T-cell (primary cell): Measurements from ENCODE around the gene PLBD2. TPM values are rescaled to one million over a fixed set of nuclear protein-coding genes. Genes with fewer than 3 reads are reported as not detected.

Experiments
- ATAC-seq, 4 experiments: fragments of 200-7000 bp in 3 of 4; fragments of 150-1000 bp in 1 of 4; cut with Tn5 transposase; replicated peaks in 1 of 4; 1 replicate in 3 of 4; 2 replicates in 1 of 4; pipeline ENCODE4 v1.10.0; 2021; ENCODE audit warnings: moderate library complexity in 3 of 4, mild to moderate bottlenecking in 2 of 4, moderate number of reproducible peaks in 1 of 4
- CTCF ChIA-PET, 2 donors: fragments of 300-600 bp; sonication (Branson Sonifier 250); formaldehyde crosslinking; loops; one replicate each; lab custom pipeline; 2022; ENCODE audit warnings: antibody characterized with exemption in 2 of 2; lab: Charles Lee
- POLR2A ChIA-PET, 2 donors: fragments of 300-600 bp; sonication (Branson Sonifier 250); formaldehyde crosslinking; loops; one replicate each; lab custom pipeline; 2022; ENCODE audit warnings: antibody characterized with exemption in 2 of 2; lab: Charles Lee
- DNase-seq, 35 experiments: peaks; one replicate each; pipeline versions ENCODE4 v3.0.0 to v3.0.0-alpha.2; 2013 to 2023
- H3K27ac ChIP-seq: one replicate; pipeline ENCODE4 v1.5.1; 2013; ENCODE audit warnings: low read length
- H3K27me3 ChIP-seq, 2 experiments: replicated peaks in 1 of 2; 1 replicate in 1 of 2; 2 replicates in 1 of 2; pipeline versions ENCODE4 v1.6.1 to v1.7.0; 2013; ENCODE audit warnings: low read length in 1 of 2, mixed read lengths in 1 of 2; ENCODE audit not compliant: control insufficient read depth in 2 of 2, insufficient read depth in 2 of 2; ENCODE audit errors: extremely low read depth in 1 of 2
- H3K36me3 ChIP-seq, 2 donors: 1 replicate in 1 of 2; 2 replicates in 1 of 2; pipeline versions ENCODE4 v1.6.1 to v1.7.0; 2013; ENCODE audit warnings: low read length in 1 of 2; ENCODE audit not compliant: control insufficient read depth in 2 of 2, insufficient read depth in 1 of 2; ENCODE audit errors: extremely low read depth in 1 of 2
- H3K4me1 ChIP-seq, 2 experiments: 1 replicate in 1 of 2; 2 replicates in 1 of 2; pipeline versions ENCODE4 v1.6.1 to v1.7.0; 2013; ENCODE audit warnings: low read length in 2 of 2, mixed read lengths in 1 of 2; ENCODE audit not compliant: insufficient read depth in 2 of 2, control insufficient read depth in 1 of 2; ENCODE audit errors: extremely low read depth in 1 of 2
- H3K4me3 ChIP-seq, 2 donors: 1 replicate in 1 of 2; 2 replicates in 1 of 2; pipeline versions ENCODE4 v1.5.1 to v1.7.0; 2013; ENCODE audit warnings: mild to moderate bottlenecking in 2 of 2, low read length in 1 of 2, moderate library complexity in 1 of 2; ENCODE audit not compliant: control insufficient read depth in 1 of 2; ENCODE audit errors: extremely low read depth in 1 of 2
- H3K9me3 ChIP-seq: 2 replicates; pipeline ENCODE4 v1.7.0; 2013
- H3K27ac Mint-ChIP-seq, 2 donors: one replicate each; pipeline ENCODE4 v1.8.0; 2020 to 2021; ENCODE audit warnings: mild to moderate bottlenecking in 2 of 2, mixed read lengths in 2 of 2
- H3K27me3 Mint-ChIP-seq, 2 donors: one replicate each; pipeline ENCODE4 v1.8.0; 2021 to 2022; ENCODE audit warnings: mixed read lengths in 2 of 2
- H3K36me3 Mint-ChIP-seq: one replicate; pipeline ENCODE4 v1.8.0; 2021; ENCODE audit warnings: mixed read lengths
- H3K4me1 Mint-ChIP-seq, 3 donors: one replicate each; pipeline ENCODE4 v1.8.0; 2020 to 2022; ENCODE audit warnings: mixed read lengths in 3 of 3, mild to moderate bottlenecking in 1 of 3
- H3K4me3 Mint-ChIP-seq, 3 donors: one replicate each; pipeline ENCODE4 v1.8.0; 2020 to 2022; ENCODE audit warnings: mild to moderate bottlenecking in 3 of 3, mixed read lengths in 3 of 3, moderate library complexity in 3 of 3
- H3K9me3 Mint-ChIP-seq, 3 donors: one replicate each; pipeline ENCODE4 v1.8.0; 2020 to 2022; ENCODE audit warnings: mixed read lengths in 3 of 3
- WGBS: methylation state at CpG from one replicate; pipeline ENCODE4 v1.1.5; 2013; ENCODE audit warnings: missing lambda C conversion rate; ENCODE audit not compliant: insufficient coverage; 5-methylcytosine and 5-hydroxymethylcytosine counted together
- total RNA-seq, 35 experiments: library from RNA in 6 of 35; stranded (reverse) in 6 of 35; fragments of 120-200 nt in 1 of 35; gene quantifications; one replicate each; pipeline versions ENCODE4 v1.2.1 to v1.2.4 and lab custom pipeline; 2013 to 2026

PLBD2 gene, protein sequence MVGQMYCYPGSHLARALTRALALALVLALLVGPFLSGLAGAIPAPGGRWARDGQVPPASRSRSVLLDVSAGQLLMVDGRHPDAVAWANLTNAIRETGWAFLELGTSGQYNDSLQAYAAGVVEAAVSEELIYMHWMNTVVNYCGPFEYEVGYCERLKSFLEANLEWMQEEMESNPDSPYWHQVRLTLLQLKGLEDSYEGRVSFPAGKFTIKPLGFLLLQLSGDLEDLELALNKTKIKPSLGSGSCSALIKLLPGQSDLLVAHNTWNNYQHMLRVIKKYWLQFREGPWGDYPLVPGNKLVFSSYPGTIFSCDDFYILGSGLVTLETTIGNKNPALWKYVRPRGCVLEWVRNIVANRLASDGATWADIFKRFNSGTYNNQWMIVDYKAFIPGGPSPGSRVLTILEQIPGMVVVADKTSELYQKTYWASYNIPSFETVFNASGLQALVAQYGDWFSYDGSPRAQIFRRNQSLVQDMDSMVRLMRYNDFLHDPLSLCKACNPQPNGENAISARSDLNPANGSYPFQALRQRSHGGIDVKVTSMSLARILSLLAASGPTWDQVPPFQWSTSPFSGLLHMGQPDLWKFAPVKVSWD
- total RNA-seq (10 to 100 TPM; 14.1 to 19.0 (median 15.1) TPM), total RNA-seq (lab: John Stamatoyannopoulos, UW) (2.9 to 17.0 (median 6.5) reads per million in 29 experiments)
- total RNA-seq (2013): 10.1 TPM

DNA sequence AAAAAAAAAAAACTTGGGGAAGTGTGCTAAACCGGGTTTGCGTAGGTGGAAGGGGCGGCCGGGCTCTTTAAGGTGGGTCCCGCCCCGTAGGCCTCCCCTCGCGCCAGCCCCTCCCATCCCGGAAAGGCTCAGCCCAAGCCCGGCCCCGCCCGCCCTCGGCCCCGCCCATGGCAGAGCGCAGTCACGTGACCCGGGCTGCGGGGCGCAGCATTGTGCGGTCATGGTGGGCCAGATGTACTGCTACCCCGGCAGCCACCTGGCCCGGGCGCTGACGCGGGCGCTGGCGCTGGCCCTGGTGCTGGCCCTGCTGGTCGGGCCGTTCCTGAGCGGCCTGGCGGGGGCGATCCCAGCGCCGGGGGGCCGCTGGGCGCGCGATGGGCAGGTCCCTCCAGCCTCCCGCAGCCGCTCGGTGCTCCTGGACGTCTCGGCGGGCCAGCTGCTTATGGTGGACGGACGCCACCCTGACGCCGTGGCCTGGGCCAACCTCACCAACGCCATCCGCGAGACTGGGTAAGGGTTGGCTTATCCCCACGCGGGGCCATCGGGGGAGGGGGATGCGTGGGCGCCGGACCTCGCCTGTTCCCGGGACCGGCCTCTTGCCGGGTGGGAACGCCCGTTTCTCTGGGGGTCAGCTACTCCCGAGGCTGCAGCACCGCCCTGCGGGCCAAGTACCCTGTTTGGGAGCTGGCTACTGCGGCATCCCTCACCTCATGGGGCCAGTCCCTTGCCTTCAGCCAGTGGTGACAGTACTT, at the start of gene PLBD2:
Gene PLBD2 (plus strand): TSS at position 207 of the 752 bp plus-strand sequence. CDS start 14 bp downstream, at position 221.
- no peaks in the 10 kb centered on the region for H3K36me3 ChIP-seq
- Mint-ChIP-seq H3K27me3 (no peaks in the 10 kb centered on the region), H3K9me3 (no peaks in the 10 kb centered on the region), H3K4me3 (peak within 1 kb of the TSS; percentile 86 to 90 (median 87)), H3K4me1 (peaks cover 19 to 22% (median 19%) of the 10 kb centered on the region in 3 donors), H3K36me3 (no peaks in the 10 kb centered on the region), H3K27ac (peak within 1 kb of the TSS; percentile 91 to 93)
- ATAC-seq (peak; percentile 90 to 98 (median 96)), DNase-seq (peak; percentile 87 to 97 (median 94))
- H3K9me3 ChIP-seq: no peaks in the 10 kb centered on the region
- peak within 1 kb of the TSS; percentile 76 to 77 for H3K4me3 ChIP-seq
- 3% methylated on average over 59 of the region's 67 CpGs for WGBS
- H3K27ac ChIP-seq: peak within 1 kb of the TSS; percentile 85
- POLR2A ChIA-PET: no interaction called here
- peaks cover 4 to 20% of the 10 kb centered on the region in 2 experiments for H3K4me1 ChIP-seq
- H3K27me3 ChIP-seq: peaks cover 0 to 3% of the 10 kb centered on the region in 2 experiments
- CTCF ChIA-PET: no interaction called here

DNA sequence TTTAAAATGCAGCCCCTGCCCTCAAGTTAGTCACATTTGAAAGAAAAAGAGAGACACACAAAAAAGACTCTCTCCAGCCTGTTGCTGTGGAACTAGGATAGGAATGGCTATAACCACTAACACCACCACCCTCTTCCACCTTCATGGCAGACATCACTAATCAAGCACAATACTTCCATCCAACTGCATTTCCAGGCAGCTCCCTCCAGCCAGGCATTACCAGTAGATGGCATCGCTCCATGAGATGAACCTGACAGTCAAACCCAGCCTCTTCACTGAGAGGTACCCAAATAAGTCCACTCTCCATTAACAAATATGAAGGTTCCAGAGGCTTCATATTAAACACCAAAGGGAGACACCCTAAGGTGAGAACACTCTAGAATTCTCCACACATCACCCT, 47.9 kb upstream of the PLBD2 start:
- WGBS: no CpG with 5 or more reads among the region's 1 CpG
- H3K4me3 ChIP-seq: no peak overlapping the region
- Mint-ChIP-seq H3K36me3 (peaks cover 41% of the 10 kb centered on the region), H3K4me1 (no peaks in the 10 kb centered on the region), H3K9me3 (no peaks in the 10 kb centered on the region), H3K27me3 (no peaks in the 10 kb centered on the region), H3K27ac (peak overlapping the region in 1 of 2 donors; percentile 52), H3K4me3 (no peak overlapping the region)
- H3K9me3 ChIP-seq: no peaks in the 10 kb centered on the region
- ChIA-PET POLR2A (interaction anchor here in 1 of 2 donors (0.6 kb wide), 1 partner anchor 617 kb away, joined by 4 read pairs; no protein-coding TSS in a partner anchor), CTCF (no interaction called here)
- H3K27me3 ChIP-seq: no peaks in the 10 kb centered on the region
- H3K4me1 ChIP-seq: no peaks in the 10 kb centered on the region
- H3K27ac ChIP-seq: no peak overlapping the region
- H3K36me3 ChIP-seq: peaks cover 16 to 61% of the 10 kb centered on the region in 2 donors
- DNase-seq (no peak), ATAC-seq (no peak)

DNA sequence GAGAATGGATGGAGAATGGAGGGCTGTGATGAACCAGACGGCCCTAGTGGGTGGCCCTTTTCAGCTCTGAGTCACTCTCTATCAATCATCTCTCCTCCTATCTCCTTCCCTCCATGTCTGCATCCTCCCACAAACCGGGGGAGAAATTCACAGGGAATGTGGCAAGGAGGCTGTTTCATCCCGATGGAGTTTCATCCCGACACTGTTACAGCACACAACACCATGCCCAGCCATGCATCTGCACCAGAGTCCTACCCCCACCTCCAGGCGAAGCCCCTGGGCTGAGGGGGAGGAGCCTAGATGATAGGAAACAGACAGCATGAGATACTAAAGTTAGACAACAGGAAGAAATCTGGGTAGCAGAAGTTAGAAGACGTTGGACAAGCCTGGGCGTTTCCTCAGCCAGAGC, 44.3 kb upstream of the PLBD2 start:
- Mint-ChIP-seq H3K27ac (peak overlapping the region; percentile 28 to 65), H3K27me3 (no peaks in the 10 kb centered on the region), H3K4me3 (no peak overlapping the region), H3K9me3 (no peaks in the 10 kb centered on the region), H3K4me1 (peaks cover 0 to 13% (median 0%) of the 10 kb centered on the region in 3 donors), H3K36me3 (peaks cover 44% of the 10 kb centered on the region)
- Histone ChIP-seq H3K4me1 (no peaks in the 10 kb centered on the region), H3K4me3 (no peak overlapping the region), H3K36me3 (peaks cover 17 to 65% of the 10 kb centered on the region in 2 donors), H3K27ac (no peak overlapping the region), H3K27me3 (no peaks in the 10 kb centered on the region), H3K9me3 (no peaks in the 10 kb centered on the region)
- ATAC-seq (no peak), DNase-seq (no peak)
- ChIA-PET POLR2A (no interaction called here), CTCF (no interaction called here)
- 70% methylated on average over 2 of the region's 7 CpGs for WGBS

DNA sequence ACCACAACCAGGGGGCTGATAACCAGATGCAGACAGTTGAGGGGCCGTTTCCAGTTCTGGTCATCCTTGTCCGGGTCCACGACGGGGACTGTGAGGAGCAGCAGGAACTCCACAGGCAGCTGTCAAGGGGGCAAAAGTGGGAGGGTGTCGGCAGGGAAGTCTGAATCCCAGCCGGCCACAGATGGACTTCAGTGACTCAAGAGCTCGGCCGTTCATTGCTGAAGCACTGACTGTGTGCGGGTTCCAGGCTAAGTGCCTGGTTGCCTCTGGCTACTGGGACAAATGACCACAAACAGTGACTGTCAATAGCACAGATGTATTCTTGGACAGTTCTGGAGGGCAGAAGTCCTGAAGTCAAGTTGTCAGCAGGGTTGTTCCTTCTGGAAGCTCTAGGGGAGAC, 43.0 kb upstream of the PLBD2 start:
- CTCF ChIA-PET: interaction anchor here in 1 of 2 donors (0.7 kb wide), 1 partner anchor 46 kb away, joined by 4 read pairs; no protein-coding TSS in a partner anchor
- H3K36me3 ChIP-seq: peaks cover 16 to 67% of the 10 kb centered on the region in 2 donors

DNA sequence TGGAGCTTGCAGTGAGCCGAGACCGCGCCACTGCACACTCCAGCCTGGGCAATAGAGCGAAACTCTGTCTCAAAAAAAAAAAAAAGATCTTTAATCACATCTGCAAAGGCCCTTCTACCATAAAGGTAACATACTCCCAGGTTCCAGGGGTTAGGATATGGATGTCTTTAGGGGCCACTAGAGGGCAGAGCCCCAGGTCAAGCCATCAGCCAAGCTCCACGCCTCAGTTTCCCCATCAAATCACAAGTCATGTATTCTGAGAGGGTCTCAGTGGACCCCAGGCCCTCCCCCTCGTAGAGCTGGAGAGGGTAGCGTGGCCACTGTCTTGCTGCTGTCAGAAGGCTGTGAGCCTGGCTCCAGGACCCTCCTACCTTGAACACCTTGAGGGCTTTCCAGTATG, 42.2 kb upstream of the PLBD2 start:
- H3K36me3 Mint-ChIP-seq: peaks cover 51% of the 10 kb centered on the region
- POLR2A ChIA-PET: no interaction called here
- DNase-seq (no peak), ATAC-seq (no peak)
- H3K36me3 ChIP-seq: peaks cover 22 to 72% of the 10 kb centered on the region in 2 donors
- H3K4me1 ChIP-seq: no peaks in the 10 kb centered on the region
- no peaks in the 10 kb centered on the region for H3K9me3 Mint-ChIP-seq
- 100% methylated on average over 2 of the region's 7 CpGs for WGBS
- no peaks in the 10 kb centered on the region for H3K27me3 ChIP-seq
- H3K27me3 Mint-ChIP-seq: no peaks in the 10 kb centered on the region
- H3K9me3 ChIP-seq: no peaks in the 10 kb centered on the region
- CTCF ChIA-PET: interaction anchor here in 1 of 2 donors (0.7 kb wide), 1 partner anchor 47 kb away, joined by 4 read pairs; no protein-coding TSS in a partner anchor
- no peak overlapping the region for H3K27ac Mint-ChIP-seq
- H3K4me1 Mint-ChIP-seq: peaks cover 0 to 13% (median 0%) of the 10 kb centered on the region in 3 donors
- no peak overlapping the region for H3K4me3 Mint-ChIP-seq
- H3K4me3 ChIP-seq: no peak overlapping the region
- no peak overlapping the region for H3K27ac ChIP-seq

More for the DNA sequence above, 43.0 kb upstream of the PLBD2 start:
- Mint-ChIP-seq H3K4me1 (peaks cover 0 to 13% (median 0%) of the 10 kb centered on the region in 3 donors), H3K36me3 (peaks cover 51% of the 10 kb centered on the region), H3K4me3 (no peak overlapping the region), H3K9me3 (no peaks in the 10 kb centered on the region), H3K27me3 (no peaks in the 10 kb centered on the region), H3K27ac (no peak overlapping the region)
- 97% methylated on average over 9 of the region's 9 CpGs for WGBS
- ATAC-seq (no peak), DNase-seq (no peak)
- Histone ChIP-seq H3K4me1 (no peaks in the 10 kb centered on the region), H3K9me3 (no peaks in the 10 kb centered on the region), H3K4me3 (no peak overlapping the region), H3K27ac (no peak overlapping the region), H3K27me3 (no peaks in the 10 kb centered on the region)
- POLR2A ChIA-PET: no interaction called here

DNA sequence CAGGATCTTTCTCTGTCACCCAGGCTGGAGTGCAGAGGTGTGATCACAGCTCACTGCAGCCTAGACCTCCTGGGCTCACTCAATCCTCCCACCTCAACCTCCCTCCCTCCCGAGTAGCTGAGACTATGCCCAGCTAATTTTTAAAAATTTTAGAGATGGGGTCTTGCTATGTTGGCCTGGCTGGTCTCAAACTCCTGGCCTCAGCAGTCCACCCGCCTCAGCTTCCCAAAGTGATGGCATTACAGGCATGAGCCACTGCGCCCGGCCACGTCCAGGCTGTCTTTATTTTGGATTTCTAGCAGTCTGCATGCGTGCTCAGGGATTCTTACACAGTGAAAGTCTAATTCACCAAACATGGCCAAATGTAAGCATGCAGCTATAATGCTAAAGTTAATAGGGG, 41.3 kb upstream of the PLBD2 start:
- Histone ChIP-seq H3K36me3 (peaks cover 23 to 74% of the 10 kb centered on the region in 2 donors), H3K4me1 (no peaks in the 10 kb centered on the region), H3K27me3 (no peaks in the 10 kb centered on the region), H3K27ac (no peak overlapping the region), H3K4me3 (no peak overlapping the region), H3K9me3 (no peaks in the 10 kb centered on the region)
- Mint-ChIP-seq H3K36me3 (peaks cover 51% of the 10 kb centered on the region), H3K9me3 (no peaks in the 10 kb centered on the region), H3K27ac (no peak overlapping the region), H3K4me3 (no peak overlapping the region), H3K4me1 (peaks cover 0 to 13% (median 0%) of the 10 kb centered on the region in 3 donors), H3K27me3 (no peaks in the 10 kb centered on the region)
- no peak for DNase-seq
- ATAC-seq: no peak
- 95% methylated on average over 4 of the region's 6 CpGs for WGBS
- POLR2A ChIA-PET: interaction anchor here in 1 of 2 donors (0.7 kb wide), 1 partner anchor 59 kb away, joined by 4 read pairs; no protein-coding TSS in a partner anchor
- CTCF ChIA-PET: no interaction called here
